ENCODE data around the gene COL4A5.

The COL4A5 gene

GRCh38 chrX:108415891-108416290 is 23.7 kb upstream of the COL4A5 start:
- no peak overlapping the region for H3K27ac ChIP-seq (replicated peaks; ENCODE audit: low read length)
- H3K36me3 ChIP-seq (replicated peaks in 1 of 2; ENCODE audit: control insufficient read depth in 2 of 2, insufficient read depth in 2 of 2, low read length in 2 of 2) = no peaks in the 10 kb centered on the region
- H2BK5ac ChIP-seq (ENCODE audit: low read length) = no peak overlapping the region
- H2AK5ac ChIP-seq (ENCODE audit: low read depth, low read length) = no peak overlapping the region
- no peak for DNase-seq (ENCODE audit: low spot score)
- H3K9me3 ChIP-seq (replicated peaks in 1 of 2; ENCODE audit: control insufficient read depth in 2 of 2, insufficient read depth in 1 of 2, low read depth in 1 of 2, low read length in 2 of 2) = no peaks in the 10 kb centered on the region
- no peak overlapping the region for H2AFZ ChIP-seq (ENCODE audit: low read length)
- no peak overlapping the region for H3K23ac ChIP-seq (ENCODE audit: low read depth, low read length, poor library complexity)
- H3K18ac ChIP-seq (ENCODE audit: low read length) = no peak overlapping the region
- no peak overlapping the region for H2BK15ac ChIP-seq (ENCODE audit: low read length)
- no peak overlapping the region for H4K8ac ChIP-seq (ENCODE audit: low read depth, low read length)
- H3K14ac ChIP-seq (ENCODE audit: low read length) = no peak overlapping the region
- H3K27me3 ChIP-seq (ENCODE audit: control insufficient read depth in 3 of 3, insufficient read depth in 3 of 3, low read depth in 1 of 3, low read length in 3 of 3) = no peaks in the 10 kb centered on the region
- H3K4me3 ChIP-seq (ENCODE audit: low read length in 2 of 2) = no peak overlapping the region
- no peak overlapping the region for H2BK12ac ChIP-seq (ENCODE audit: low read length)
- H2BK120ac ChIP-seq (ENCODE audit: low read depth, low read length) = no peak overlapping the region
- H3K79me1 ChIP-seq (ENCODE audit: low read depth, low read length) = no peaks in the 10 kb centered on the region
- H4K91ac ChIP-seq (ENCODE audit: low read depth, low read length, poor library complexity) = no peak overlapping the region
- no peak overlapping the region for H3K9ac ChIP-seq (ENCODE audit: low read depth, low read length, poor library complexity)
- H3K4me2 ChIP-seq (ENCODE audit: insufficient read depth, low read length, poor library complexity, severe bottlenecking) = no peak overlapping the region
- no peak overlapping the region for H3K4ac ChIP-seq (ENCODE audit: low read length)
- WGBS, 2 donors (ENCODE audit: extremely low coverage in 2 of 2, insufficient read length in 2 of 2, insufficient replicate concordance in 1 of 2) = no CpG with 5 or more reads among the region's 2 CpGs
- H3K4me1 ChIP-seq (ENCODE audit: control insufficient read depth in 2 of 2, insufficient read depth in 1 of 2, low read depth in 1 of 2, low read length in 2 of 2) = no peaks in the 10 kb centered on the region

GRCh38 chrX:108417257-108417656 is 22.4 kb upstream of the COL4A5 start:
- no peak overlapping the region for H3K14ac ChIP-seq (ENCODE audit: low read length)
- H2BK15ac ChIP-seq (ENCODE audit: low read length) = no peak overlapping the region
- no peak overlapping the region for H3K4me2 ChIP-seq (ENCODE audit: insufficient read depth, low read length, poor library complexity, severe bottlenecking)
- H3K23ac ChIP-seq (ENCODE audit: low read depth, low read length, poor library complexity) = no peak overlapping the region
- WGBS, 2 donors (ENCODE audit: extremely low coverage in 2 of 2, insufficient read length in 2 of 2, insufficient replicate concordance in 1 of 2) = no CpG with 5 or more reads among the region's 1 CpG
- no peak overlapping the region for H4K91ac ChIP-seq (ENCODE audit: low read depth, low read length, poor library complexity)
- H3K36me3 ChIP-seq (replicated peaks in 1 of 2; ENCODE audit: control insufficient read depth in 2 of 2, insufficient read depth in 2 of 2, low read length in 2 of 2) = no peaks in the 10 kb centered on the region
- H3K4me3 ChIP-seq (ENCODE audit: low read length in 2 of 2) = no peak overlapping the region
- no peak overlapping the region for H2BK12ac ChIP-seq (ENCODE audit: low read length)
- H3K18ac ChIP-seq (ENCODE audit: low read length) = no peak overlapping the region
- no peak overlapping the region for H3K9ac ChIP-seq (ENCODE audit: low read depth, low read length, poor library complexity)
- H4K8ac ChIP-seq (ENCODE audit: low read depth, low read length) = no peak overlapping the region
- no peak overlapping the region for H3K27ac ChIP-seq (replicated peaks; ENCODE audit: low read length)
- H2AFZ ChIP-seq (ENCODE audit: low read length) = no peak overlapping the region
- no peak overlapping the region for H2AK5ac ChIP-seq (ENCODE audit: low read depth, low read length)
- no peak overlapping the region for H2BK120ac ChIP-seq (ENCODE audit: low read depth, low read length)
- no peaks in the 10 kb centered on the region for H3K4me1 ChIP-seq (ENCODE audit: control insufficient read depth in 2 of 2, insufficient read depth in 1 of 2, low read depth in 1 of 2, low read length in 2 of 2)
- no peak overlapping the region for H3K4ac ChIP-seq (ENCODE audit: low read length)
- H3K79me1 ChIP-seq (ENCODE audit: low read depth, low read length) = no peaks in the 10 kb centered on the region
- no peaks in the 10 kb centered on the region for H3K27me3 ChIP-seq (ENCODE audit: control insufficient read depth in 3 of 3, insufficient read depth in 3 of 3, low read depth in 1 of 3, low read length in 3 of 3)
- H2BK5ac ChIP-seq (ENCODE audit: low read length) = no peak overlapping the region
- no peaks in the 10 kb centered on the region for H3K9me3 ChIP-seq (replicated peaks in 1 of 2; ENCODE audit: control insufficient read depth in 2 of 2, insufficient read depth in 1 of 2, low read depth in 1 of 2, low read length in 2 of 2)
- DNase-seq (ENCODE audit: low spot score) = no peak

GRCh38 chrX:108419401-108419800 is 20.2 kb upstream of the COL4A5 start:
- no peaks in the 10 kb centered on the region for H3K27me3 ChIP-seq (ENCODE audit: control insufficient read depth in 3 of 3, insufficient read depth in 3 of 3, low read depth in 1 of 3, low read length in 3 of 3)
- no peak overlapping the region for H4K91ac ChIP-seq (ENCODE audit: low read depth, low read length, poor library complexity)
- H3K9me3 ChIP-seq (replicated peaks in 1 of 2; ENCODE audit: control insufficient read depth in 2 of 2, insufficient read depth in 1 of 2, low read depth in 1 of 2, low read length in 2 of 2) = no peaks in the 10 kb centered on the region
- H2AK5ac ChIP-seq (ENCODE audit: low read depth, low read length) = no peak overlapping the region
- H3K4me2 ChIP-seq (ENCODE audit: insufficient read depth, low read length, poor library complexity, severe bottlenecking) = no peak overlapping the region
- H3K36me3 ChIP-seq (replicated peaks in 1 of 2; ENCODE audit: control insufficient read depth in 2 of 2, insufficient read depth in 2 of 2, low read length in 2 of 2) = no peaks in the 10 kb centered on the region
- no peak overlapping the region for H3K18ac ChIP-seq (ENCODE audit: low read length)
- H2BK15ac ChIP-seq (ENCODE audit: low read length) = no peak overlapping the region
- H3K27ac ChIP-seq (replicated peaks; ENCODE audit: low read length) = no peak overlapping the region
- no peak overlapping the region for H2AFZ ChIP-seq (ENCODE audit: low read length)
- H2BK5ac ChIP-seq (ENCODE audit: low read length) = no peak overlapping the region
- DNase-seq (ENCODE audit: low spot score) = no peak
- H3K4me3 ChIP-seq (ENCODE audit: low read length in 2 of 2) = no peak overlapping the region
- no CpG with 5 or more reads among the region's 1 CpG for WGBS, 2 donors (ENCODE audit: extremely low coverage in 2 of 2, insufficient read length in 2 of 2, insufficient replicate concordance in 1 of 2)
- no peaks in the 10 kb centered on the region for H3K79me1 ChIP-seq (ENCODE audit: low read depth, low read length)
- H3K23ac ChIP-seq (ENCODE audit: low read depth, low read length, poor library complexity) = no peak overlapping the region
- no peak overlapping the region for H2BK120ac ChIP-seq (ENCODE audit: low read depth, low read length)
- H2BK12ac ChIP-seq (ENCODE audit: low read length) = no peak overlapping the region
- H3K9ac ChIP-seq (ENCODE audit: low read depth, low read length, poor library complexity) = no peak overlapping the region
- no peak overlapping the region for H3K14ac ChIP-seq (ENCODE audit: low read length)
- no peak overlapping the region for H3K4ac ChIP-seq (ENCODE audit: low read length)
- no peaks in the 10 kb centered on the region for H3K4me1 ChIP-seq (ENCODE audit: control insufficient read depth in 2 of 2, insufficient read depth in 1 of 2, low read depth in 1 of 2, low read length in 2 of 2)
- H4K8ac ChIP-seq (ENCODE audit: low read depth, low read length) = no peak overlapping the region

- H3K4me1 ChIP-seq (ENCODE audit: control insufficient read depth in 2 of 2, insufficient read depth in 1 of 2, low read depth in 1 of 2, low read length in 2 of 2) = no peaks in the 10 kb centered on the region
- H2AFZ ChIP-seq (ENCODE audit: low read length) = no peak overlapping the region
- no peak overlapping the region for H2AK5ac ChIP-seq (ENCODE audit: low read depth, low read length)
- no peak overlapping the region for H3K27ac ChIP-seq (replicated peaks; ENCODE audit: low read length)
- H3K14ac ChIP-seq (ENCODE audit: low read length) = no peak overlapping the region
- H3K4me3 ChIP-seq (ENCODE audit: low read length in 2 of 2) = no peak overlapping the region
- H3K9ac ChIP-seq (ENCODE audit: low read depth, low read length, poor library complexity) = no peak overlapping the region
- H2BK12ac ChIP-seq (ENCODE audit: low read length) = no peak overlapping the region
- no peak overlapping the region for H4K8ac ChIP-seq (ENCODE audit: low read depth, low read length)
- no peaks in the 10 kb centered on the region for H3K79me1 ChIP-seq (ENCODE audit: low read depth, low read length)
- no peak overlapping the region for H2BK15ac ChIP-seq (ENCODE audit: low read length)
- H3K4ac ChIP-seq (ENCODE audit: low read length) = no peak overlapping the region
- H3K9me3 ChIP-seq (replicated peaks in 1 of 2; ENCODE audit: control insufficient read depth in 2 of 2, insufficient read depth in 1 of 2, low read depth in 1 of 2, low read length in 2 of 2) = no peaks in the 10 kb centered on the region
- H3K23ac ChIP-seq (ENCODE audit: low read depth, low read length, poor library complexity) = no peak overlapping the region
- H3K4me2 ChIP-seq (ENCODE audit: insufficient read depth, low read length, poor library complexity, severe bottlenecking) = no peak overlapping the region
- no peak overlapping the region for H4K91ac ChIP-seq (ENCODE audit: low read depth, low read length, poor library complexity)
- H3K18ac ChIP-seq (ENCODE audit: low read length) = no peak overlapping the region
- no peak overlapping the region for H2BK5ac ChIP-seq (ENCODE audit: low read length)
- H2BK120ac ChIP-seq (ENCODE audit: low read depth, low read length) = no peak overlapping the region
- DNase-seq (ENCODE audit: low spot score) = no peak
- H3K36me3 ChIP-seq (replicated peaks in 1 of 2; ENCODE audit: control insufficient read depth in 2 of 2, insufficient read depth in 2 of 2, low read length in 2 of 2) = no peaks in the 10 kb centered on the region
- no CpG with 5 or more reads among the region's 1 CpG for WGBS, 2 donors (ENCODE audit: extremely low coverage in 2 of 2, insufficient read length in 2 of 2, insufficient replicate concordance in 1 of 2)
- no peaks in the 10 kb centered on the region for H3K27me3 ChIP-seq (ENCODE audit: control insufficient read depth in 3 of 3, insufficient read depth in 3 of 3, low read depth in 1 of 3, low read length in 3 of 3)
These were observed 19.2 kb upstream of the COL4A5 start for GRCh38 chrX:108420481-108420880.
